WERI-Rb-1 (cell line): Measurements from ENCODE around the gene SELENOH.

ENCODE experiments used
- DNase-seq: peaks from one replicate; pipeline ENCODE4 v3.0.0-alpha.2; 2020
- H3K27ac ChIP-seq: fragments of 250-450 bp; sonication (Bioruptor Pico); 2 replicates; pipeline ENCODE4 v1.5.1; 2020; ENCODE audit warnings: mild to moderate bottlenecking, moderate library complexity
- H3K27me3 ChIP-seq: fragments of 250-450 bp; sonication (Bioruptor Pico); 2 replicates; pipeline ENCODE4 v1.5.1; 2021; ENCODE audit warnings: mild to moderate bottlenecking, low read depth, moderate library complexity; ENCODE audit not compliant: insufficient read depth, severe bottlenecking
- H3K36me3 ChIP-seq: fragments of 250-450 bp; sonication (Bioruptor Pico); 2 replicates; pipeline ENCODE4 v1.5.1; 2020; ENCODE audit warnings: mild to moderate bottlenecking, moderate library complexity
- H3K4me3 ChIP-seq: 2 replicates; pipeline ENCODE4 v1.5.1; 2011; ENCODE audit warnings: low read depth, mild to moderate bottlenecking, control low read depth, low read length
- H3K9me3 ChIP-seq: fragments of 250-450 bp; sonication (Bioruptor Pico); 2 replicates; pipeline ENCODE4 v1.5.1; 2021; ENCODE audit warnings: mild to moderate bottlenecking, moderate library complexity; ENCODE audit not compliant: severe bottlenecking
- TF ChIP-seq, protein P1 (sequence below): IDR thresholded peaks from 2 replicates; pipeline ENCODE4 v1.5.1; 2011; ENCODE audit warnings: low read depth, mild to moderate bottlenecking, control low read depth, inconsistent platforms, low read length

SELENOH gene

DNA sequence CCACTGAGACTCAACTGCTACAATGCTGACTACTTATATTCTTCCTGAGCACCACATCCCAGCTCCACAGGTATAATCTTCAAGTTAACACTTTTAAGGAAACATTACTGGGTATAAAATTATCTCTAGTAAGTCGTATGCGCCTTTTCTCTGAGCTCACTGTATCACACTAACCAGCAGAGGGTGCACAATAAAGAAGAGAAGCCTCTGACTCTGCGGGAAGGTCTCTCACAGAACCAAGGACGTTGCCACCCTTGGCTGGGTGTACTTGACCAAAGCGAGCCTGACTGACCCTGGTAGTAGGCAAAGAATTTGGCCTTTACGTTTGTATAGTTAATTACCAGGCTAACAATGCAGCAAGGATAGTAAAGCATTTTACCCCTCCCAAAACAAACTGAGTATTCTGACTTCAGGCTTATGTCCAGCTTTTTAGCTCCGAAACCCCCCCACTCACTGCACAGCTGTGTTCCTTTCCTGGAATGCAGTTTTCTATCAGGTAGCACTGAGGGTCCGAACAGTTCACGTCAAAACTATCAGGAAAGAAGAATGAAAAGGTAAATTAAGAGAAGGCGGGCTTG is 10.5 kb downstream of the SELENOH start, which contains the start of gene BTBD18:
TSS of gene BTBD18 (minus strand) at position 144 of the 578 bp plus-strand sequence. CDS start 631 bp downstream, outside the sequence.
- Histone ChIP-seq H3K27ac (no peak within 1 kb of the TSS), H3K36me3 (peaks cover 3% of the 10 kb centered on the region; the same call in 1 of the 2 replicates), H3K27me3 (no peaks in the 10 kb centered on the region), H3K4me3 (no peak within 1 kb of the TSS), H3K9me3 (no peaks in the 10 kb centered on the region)
- TF ChIP-seq, protein P1, sequence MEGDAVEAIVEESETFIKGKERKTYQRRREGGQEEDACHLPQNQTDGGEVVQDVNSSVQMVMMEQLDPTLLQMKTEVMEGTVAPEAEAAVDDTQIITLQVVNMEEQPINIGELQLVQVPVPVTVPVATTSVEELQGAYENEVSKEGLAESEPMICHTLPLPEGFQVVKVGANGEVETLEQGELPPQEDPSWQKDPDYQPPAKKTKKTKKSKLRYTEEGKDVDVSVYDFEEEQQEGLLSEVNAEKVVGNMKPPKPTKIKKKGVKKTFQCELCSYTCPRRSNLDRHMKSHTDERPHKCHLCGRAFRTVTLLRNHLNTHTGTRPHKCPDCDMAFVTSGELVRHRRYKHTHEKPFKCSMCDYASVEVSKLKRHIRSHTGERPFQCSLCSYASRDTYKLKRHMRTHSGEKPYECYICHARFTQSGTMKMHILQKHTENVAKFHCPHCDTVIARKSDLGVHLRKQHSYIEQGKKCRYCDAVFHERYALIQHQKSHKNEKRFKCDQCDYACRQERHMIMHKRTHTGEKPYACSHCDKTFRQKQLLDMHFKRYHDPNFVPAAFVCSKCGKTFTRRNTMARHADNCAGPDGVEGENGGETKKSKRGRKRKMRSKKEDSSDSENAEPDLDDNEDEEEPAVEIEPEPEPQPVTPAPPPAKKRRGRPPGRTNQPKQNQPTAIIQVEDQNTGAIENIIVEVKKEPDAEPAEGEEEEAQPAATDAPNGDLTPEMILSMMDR: peak; percentile 37; the same call in 1 of the 2 replicates
- DNase-seq: peak; percentile 29

DNA sequence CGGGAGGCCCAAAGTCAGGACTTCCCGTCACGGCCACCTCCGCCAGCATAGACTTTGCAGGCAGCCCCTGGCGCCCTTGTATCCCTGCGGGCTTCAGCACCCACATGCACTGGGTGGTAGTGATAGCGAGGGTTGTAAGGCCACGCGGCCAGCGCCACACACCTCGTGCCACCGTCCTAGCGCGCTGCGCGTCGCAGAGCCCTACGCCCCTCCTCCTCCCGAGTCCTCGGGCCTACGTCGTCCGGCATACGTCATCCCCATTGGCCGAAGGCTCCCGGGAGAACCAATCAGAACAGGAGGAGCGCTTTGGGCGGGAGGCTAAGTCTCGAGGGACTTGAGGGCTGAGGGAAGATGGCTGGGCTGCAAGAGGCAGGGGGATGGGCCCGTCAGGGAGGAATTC is 11.7 kb downstream of the SELENOH start:
- no peak for DNase-seq
- H3K36me3 ChIP-seq: peaks cover 3% of the 10 kb centered on the region; the same call in 1 of the 2 replicates
- no peaks in the 10 kb centered on the region for H3K27me3 ChIP-seq
- H3K4me3 ChIP-seq: no peak overlapping the region
- TF ChIP-seq, protein P1: no peak
- H3K27ac ChIP-seq: no peak overlapping the region
- H3K9me3 ChIP-seq: no peaks in the 10 kb centered on the region

DNA sequence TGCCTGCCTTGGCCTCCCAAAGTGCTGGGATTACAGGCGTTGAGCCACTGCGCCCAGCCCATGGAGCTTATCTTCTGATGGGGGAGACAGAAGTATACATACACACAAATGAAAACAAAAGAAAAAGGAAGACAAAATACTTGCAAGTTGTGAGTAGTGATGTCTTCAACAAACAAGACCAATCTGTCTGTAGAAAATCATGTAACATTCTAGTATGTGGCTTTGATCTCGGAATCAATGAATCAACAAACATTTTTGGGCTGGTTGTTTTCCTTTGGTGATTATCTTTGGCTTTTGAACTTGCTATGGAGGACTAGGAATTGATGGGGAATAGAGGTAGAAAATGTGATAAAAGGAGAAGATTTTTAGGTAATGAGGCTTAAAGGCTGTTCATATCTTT is 16.9 kb downstream of the SELENOH start:
- TF ChIP-seq, protein P1: no peak
- no peak for DNase-seq
- no peaks in the 10 kb centered on the region; the same call in 1 of the 2 replicates for H3K36me3 ChIP-seq
- H3K27me3 ChIP-seq: no peaks in the 10 kb centered on the region
- H3K4me3 ChIP-seq: no peak overlapping the region
- H3K27ac ChIP-seq: no peak overlapping the region
- no peaks in the 10 kb centered on the region for H3K9me3 ChIP-seq

DNA sequence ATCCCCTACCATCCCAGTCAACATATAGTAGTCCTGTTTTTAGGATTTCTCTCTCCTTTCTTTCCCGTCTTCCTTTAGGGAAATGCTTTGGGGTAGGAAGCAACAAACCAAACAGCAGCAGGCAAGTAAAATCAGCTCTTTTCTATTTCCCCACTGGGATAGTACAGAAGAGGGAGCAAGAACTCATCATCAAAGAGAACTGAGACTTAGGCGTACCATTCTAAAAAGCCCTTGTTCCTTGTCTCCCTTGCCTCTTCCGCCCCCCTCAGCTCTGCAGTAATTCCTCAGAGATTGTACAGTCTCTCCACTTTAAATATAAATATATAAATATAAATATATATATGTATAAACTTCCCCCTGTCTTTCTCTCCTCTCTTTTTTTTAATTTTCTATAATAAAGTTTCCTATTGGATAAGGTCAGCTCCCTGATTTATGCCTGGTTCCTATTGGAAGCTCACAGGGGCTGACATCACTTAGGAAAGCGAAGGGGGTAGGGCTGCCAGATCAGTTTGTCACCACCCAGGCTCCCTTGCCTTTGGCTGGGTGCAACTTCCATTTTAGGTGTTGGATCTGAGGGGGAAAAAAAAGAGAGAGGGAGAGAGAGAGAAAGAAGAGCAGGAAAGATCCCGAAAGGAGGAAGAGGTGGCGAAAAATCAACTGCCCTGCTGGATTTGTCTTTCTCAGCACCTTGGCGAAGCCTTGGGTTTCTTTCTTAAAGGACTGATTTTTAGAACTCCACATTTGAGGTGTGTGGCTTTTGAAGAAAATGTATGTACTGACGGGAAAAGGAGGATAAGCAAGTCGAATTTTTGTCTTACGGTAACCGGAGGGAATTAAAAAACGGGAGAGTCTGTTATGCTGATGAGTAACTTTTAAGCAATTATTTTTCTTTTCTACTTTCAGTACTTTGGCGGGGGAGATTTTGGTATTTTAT is 20.3 kb downstream of the SELENOH start, which contains the start of gene CTNND1:
TSS of gene CTNND1 (plus strand) at position 502 of the 934 bp plus-strand sequence. CDS start 29,677 bp downstream, outside the sequence.
- no peaks in the 10 kb centered on the region for H3K27me3 ChIP-seq
- H3K27ac ChIP-seq: no peak within 1 kb of the TSS
- no peaks in the 10 kb centered on the region for H3K36me3 ChIP-seq
- TF ChIP-seq, protein P1: no peak
- no peak within 1 kb of the TSS for H3K4me3 ChIP-seq
- no peak for DNase-seq
- no peaks in the 10 kb centered on the region for H3K9me3 ChIP-seq

DNA sequence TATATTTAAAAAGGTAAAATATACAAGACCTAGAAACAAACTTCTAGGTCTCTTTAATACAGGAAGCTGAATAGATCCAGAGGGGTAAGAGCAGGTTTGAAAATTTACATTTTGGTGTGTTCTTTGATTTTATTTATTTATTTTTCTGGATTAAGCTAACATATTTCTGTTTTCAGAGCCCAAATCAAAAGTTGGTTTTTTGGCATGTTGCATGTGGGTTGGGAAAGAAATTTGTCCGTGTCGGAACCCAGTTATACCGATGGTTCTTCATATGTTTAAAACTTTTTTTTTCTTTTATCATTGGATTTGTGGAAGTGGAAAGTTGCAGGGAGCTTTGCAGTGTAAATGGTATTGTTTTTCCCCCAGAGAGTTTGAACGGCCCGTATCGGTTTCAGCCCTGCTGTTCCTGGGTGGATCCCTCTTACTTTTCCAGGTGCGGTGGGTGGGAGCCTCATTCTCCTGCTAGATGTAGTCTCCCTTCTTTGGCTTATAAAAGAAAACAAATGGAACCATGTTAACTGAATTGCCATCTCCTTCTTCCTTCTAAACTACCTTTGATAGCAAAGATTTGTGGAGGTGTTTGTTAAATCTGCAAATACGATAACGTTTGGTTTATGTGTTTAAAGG is 21.1 kb downstream of the SELENOH start:
- Histone ChIP-seq H3K36me3 (no peaks in the 10 kb centered on the region), H3K9me3 (no peaks in the 10 kb centered on the region), H3K27me3 (no peaks in the 10 kb centered on the region), H3K4me3 (no peak overlapping the region), H3K27ac (no peak overlapping the region)
- TF ChIP-seq, protein P1: no peak
- no peak for DNase-seq
